Endothelial cell of umbilical vein (primary cell): ENCODE results near the gene LRRC8E. TPM values are rescaled to one million over a fixed set of nuclear protein-coding genes. Genes with fewer than 3 reads are reported as not detected.

ENCODE experiments used
- BruUV-seq: library from RNA; stranded (reverse); fragments of 400-500 nt; replicated peaks from 2 replicates; lab custom pipeline; 2021; lab: Mats Ljungman, UMichigan
- CTCF ChIA-PET: fragments of 300-600, 350-600 bp; sonication (Branson Sonifier 250); formaldehyde crosslinking; loops from one replicate; lab custom pipeline; 2021; ENCODE audit warnings: antibody characterized with exemption, inconsistent platforms; lab: Charles Lee
- POLR2A ChIA-PET: fragments of 300-600, 350-600 bp; sonication (Branson Sonifier 250); formaldehyde crosslinking; loops from one replicate; lab custom pipeline; 2021; ENCODE audit warnings: antibody characterized with exemption, inconsistent platforms; lab: Charles Lee
- DNase-seq: peaks from one replicate; pipeline ENCODE4 v3.0.0-alpha.2; 2011; ENCODE audit warnings: low read depth, low spot score
- FAIRE-seq: peaks from 2 replicates; lab custom pipeline; 2011; peaks lifted over from hg19 to GRCh38; lab: Jason Lieb, UNC
- H2AFZ ChIP-seq: 2 replicates; pipeline ENCODE4 v1.6.0; 2012; ENCODE audit warnings: low read depth, low read length, control low read depth, inconsistent platforms
- H3K27ac ChIP-seq: 2 replicates; pipeline ENCODE4 v1.5.1; 2011; ENCODE audit warnings: low read depth, mild to moderate bottlenecking, control low read depth, low read length, moderate library complexity; ENCODE audit not compliant: insufficient read depth
- H3K27me3 ChIP-seq, 2 experiments: 2 replicates each; pipeline versions ENCODE4 v1.6.0 to v1.6.1; 2011; ENCODE audit warnings: low read length in 2 of 2, mixed read lengths in 1 of 2; ENCODE audit not compliant: control insufficient read depth in 2 of 2, insufficient read depth in 2 of 2
- H3K36me3 ChIP-seq, 2 experiments: 2 replicates in 1 of 2; 3 replicates in 1 of 2; pipeline ENCODE4 v1.5.1; 2011; ENCODE audit warnings: low read length in 2 of 2, mild to moderate bottlenecking in 1 of 2, moderate library complexity in 1 of 2; ENCODE audit not compliant: control insufficient read depth in 2 of 2, insufficient read depth in 2 of 2; ENCODE audit errors: extremely low read depth in 1 of 2
- H3K4me1 ChIP-seq: 3 replicates; pipeline ENCODE4 v1.5.1; 2011; ENCODE audit warnings: mild to moderate bottlenecking, low read length; ENCODE audit not compliant: control insufficient read depth, insufficient read depth; ENCODE audit errors: extremely low read depth
- H3K4me2 ChIP-seq: 2 replicates; pipeline ENCODE4 v1.6.1; 2011; ENCODE audit warnings: low read length, control low read depth, mixed read lengths; ENCODE audit not compliant: insufficient read depth
- H3K4me3 ChIP-seq, 3 experiments: fragments of 200-600 bp in 1 of 3; sonication (generic), shearing (Covaris generic) in 1 of 3; replicated peaks in 1 of 3; 2 replicates each; pipeline ENCODE4 v1.5.1; 2011 to 2016; ENCODE audit warnings: control low read depth in 3 of 3, low read length in 3 of 3, mild to moderate bottlenecking in 2 of 3, inconsistent platforms in 1 of 3, low read depth in 1 of 3, moderate library complexity in 1 of 3; ENCODE audit not compliant: insufficient read depth in 1 of 3
- H3K79me2 ChIP-seq: 2 replicates; pipeline ENCODE4 v1.6.0; 2012; ENCODE audit warnings: low read length, inconsistent platforms; ENCODE audit not compliant: control insufficient read depth, insufficient read depth
- H3K9ac ChIP-seq: replicated peaks from 2 replicates; pipeline ENCODE3; 2011; ENCODE audit warnings: low read length, control low read depth; ENCODE audit not compliant: insufficient read depth; ENCODE audit errors: extremely low read depth
- H3K9me1 ChIP-seq: replicated peaks from 3 replicates; pipeline ENCODE4 v1.6.0; 2011; ENCODE audit warnings: mild to moderate bottlenecking, low read length; ENCODE audit not compliant: control insufficient read depth, insufficient read depth; ENCODE audit errors: extremely low read depth
- H3K9me3 ChIP-seq: replicated peaks from 2 replicates; pipeline ENCODE4 v1.5.1; 2012; ENCODE audit warnings: low read length, inconsistent platforms; ENCODE audit not compliant: control insufficient read depth, insufficient read depth
- H4K20me1 ChIP-seq: replicated peaks from 2 replicates; pipeline ENCODE3; 2011; ENCODE audit warnings: mild to moderate bottlenecking, low read length; ENCODE audit not compliant: control insufficient read depth, insufficient read depth; ENCODE audit errors: extremely low read depth
- FOS ChIP-seq: IDR thresholded peaks from 2 replicates; pipeline ENCODE4 v1.6.1; 2011; ENCODE audit warnings: mild to moderate bottlenecking, low read length, moderate library complexity, borderline replicate concordance; ENCODE audit not compliant: insufficient read depth
- GATA2 ChIP-seq: IDR thresholded peaks from 2 replicates; pipeline ENCODE4 v1.7.0; 2011; ENCODE audit warnings: low read depth, mild to moderate bottlenecking, moderate library complexity, mixed read lengths, low read length; ENCODE audit not compliant: insufficient read length, insufficient read depth
- JUN ChIP-seq: IDR thresholded peaks from 2 replicates; pipeline ENCODE4 v1.6.1; 2011; ENCODE audit warnings: borderline replicate concordance, low read depth; ENCODE audit not compliant: insufficient read length, insufficient read depth
- MYC ChIP-seq: IDR thresholded peaks from one replicate; pipeline ENCODE4 v1.6.1; 2011; ENCODE audit warnings: mild to moderate bottlenecking, low read depth, low read length
- POLR2A ChIP-seq: IDR thresholded peaks from 2 replicates; pipeline ENCODE4 v1.6.1; 2012; ENCODE audit warnings: low read depth, mild to moderate bottlenecking, control low read depth, low read length
- POLR2AphosphoS5 ChIP-seq: IDR thresholded peaks from 2 replicates; pipeline ENCODE4 v1.6.1; 2012; ENCODE audit warnings: low read depth, mild to moderate bottlenecking, control low read depth, low read length, moderate library complexity; ENCODE audit not compliant: insufficient read depth
- dilution Hi-C: fragments of 300-500 bp; cut with MboI; formaldehyde crosslinking; loops from one replicate; pipeline ENCODE4 v1.15.0; 2019; ENCODE audit warnings: low sequenced_read_pairs; ENCODE audit not compliant: extremely low pct_ligation_motif_present
- intact Hi-C: fragments of 100-400 bp; cut with micrococcal nuclease; formaldehyde crosslinking; loops from one replicate; pipeline ENCODE4 v1.10.0; 2022
- polyA plus RNA-seq, 4 experiments: library from polyadenylated mRNA; depleted of rRNA in 3 of 4; stranded (reverse) in 3 of 4; unstranded in 1 of 4; fragments of >200 nt; gene quantifications; 2 replicates each; pipeline versions ENCODE4 v1.2.1 to v1.2.3, GENCODE V29; 2011 to 2012; ENCODE audit warnings: missing spikeins in 1 of 4
- total RNA-seq: library from RNA; stranded (reverse); gene quantifications from 2 replicates; pipeline ENCODE4 v1.2.3, GENCODE V29; 2021
- TF ChIP-seq, protein P1 (sequence below), 2 donors: IDR thresholded peaks; 1 replicate in 1 of 2; 2 replicates in 1 of 2; pipeline ENCODE4 v1.5.1; 2011; ENCODE audit warnings: low read length in 2 of 2, mild to moderate bottlenecking in 2 of 2, moderate library complexity in 2 of 2, control low read depth in 1 of 2, inconsistent platforms in 1 of 2, low read depth in 1 of 2; ENCODE audit not compliant: insufficient read depth in 1 of 2; ENCODE audit errors: extremely low read depth in 1 of 2
- TF ChIP-seq, protein P2 (sequence below): IDR thresholded peaks from 2 replicates; pipeline ENCODE4 v1.6.1; 2011; ENCODE audit not compliant: insufficient read depth, insufficient read length

The LRRC8E gene
- total and polyA plus RNA-seq, 2 donors (not counting 3 experiments of a cell fraction or from before 2014, with no cell fraction given): 1.1 to 1.6 TPM

DNA sequence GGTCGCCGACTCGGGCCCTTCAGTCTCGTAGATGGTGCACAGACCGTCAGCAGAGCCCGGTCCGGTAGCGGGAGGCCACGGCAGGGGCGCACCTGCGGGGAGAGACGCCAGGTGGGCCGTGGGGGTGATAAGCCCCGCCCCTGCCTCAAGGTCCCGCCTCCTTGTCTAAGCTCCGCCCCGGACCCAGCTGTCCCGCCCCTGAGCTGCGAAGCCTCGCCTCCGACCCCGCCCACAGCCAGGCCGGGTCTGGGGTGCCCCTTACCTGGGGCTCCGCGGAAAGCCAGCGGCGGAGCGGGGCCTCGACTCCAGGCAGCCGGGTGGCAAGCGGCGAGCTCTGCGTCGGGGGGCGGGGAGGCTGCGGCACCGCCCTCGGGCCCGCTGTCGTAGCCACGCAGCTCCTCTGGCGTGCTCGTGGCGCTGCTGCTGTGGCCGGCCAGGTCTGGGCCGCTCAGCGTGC, 18.8 kb upstream of the LRRC8E start:
- no peaks in the 10 kb centered on the region for H4K20me1 ChIP-seq
- ChIA-PET POLR2A (interaction anchor here (0.6 kb wide), 1 partner anchor 477 kb away, joined by 8 read pairs; no protein-coding TSS in a partner anchor), CTCF (interaction anchor here (0.6 to 2.0 kb wide), 28 partner anchors 8 to 346 kb away, joined by 3 to 27 read pairs (median 6); partner anchors contain the start of genes LRRC8E, MAP2K7, MCOLN1 and SNAPC2)
- intact Hi-C loops (loop anchor here (1.0 kb wide), 1 partner anchor 34 kb away; the partner anchor contains the start of gene MAP2K7), dilution Hi-C loops (no loop called here)
- H3K4me2 ChIP-seq: peak overlapping the region; percentile 54
- H3K4me1 ChIP-seq: peaks cover 7% of the 10 kb centered on the region
- H3K9ac ChIP-seq: no peak overlapping the region
- no peaks in the 10 kb centered on the region for H3K36me3 ChIP-seq
- H3K27ac ChIP-seq: no peak overlapping the region
- H3K4me3 ChIP-seq: peak overlapping the region in 2 of 3 experiments; percentile 4 to 14
- no TSS peak for BruUV-seq
- DNase-seq (peak; percentile 50), FAIRE-seq (peak; percentile 62)
- H3K27me3 ChIP-seq: peaks cover 19 to 21% of the 10 kb centered on the region in 2 experiments
- no peaks in the 10 kb centered on the region for H3K9me3 ChIP-seq
- H2AFZ ChIP-seq: peak overlapping the region; percentile 87
- no peaks in the 10 kb centered on the region for H3K9me1 ChIP-seq
- no peaks in the 10 kb centered on the region for H3K79me2 ChIP-seq
- no peak for TF ChIP-seq POLR2AphosphoS5
- TF ChIP-seq, protein P1, sequence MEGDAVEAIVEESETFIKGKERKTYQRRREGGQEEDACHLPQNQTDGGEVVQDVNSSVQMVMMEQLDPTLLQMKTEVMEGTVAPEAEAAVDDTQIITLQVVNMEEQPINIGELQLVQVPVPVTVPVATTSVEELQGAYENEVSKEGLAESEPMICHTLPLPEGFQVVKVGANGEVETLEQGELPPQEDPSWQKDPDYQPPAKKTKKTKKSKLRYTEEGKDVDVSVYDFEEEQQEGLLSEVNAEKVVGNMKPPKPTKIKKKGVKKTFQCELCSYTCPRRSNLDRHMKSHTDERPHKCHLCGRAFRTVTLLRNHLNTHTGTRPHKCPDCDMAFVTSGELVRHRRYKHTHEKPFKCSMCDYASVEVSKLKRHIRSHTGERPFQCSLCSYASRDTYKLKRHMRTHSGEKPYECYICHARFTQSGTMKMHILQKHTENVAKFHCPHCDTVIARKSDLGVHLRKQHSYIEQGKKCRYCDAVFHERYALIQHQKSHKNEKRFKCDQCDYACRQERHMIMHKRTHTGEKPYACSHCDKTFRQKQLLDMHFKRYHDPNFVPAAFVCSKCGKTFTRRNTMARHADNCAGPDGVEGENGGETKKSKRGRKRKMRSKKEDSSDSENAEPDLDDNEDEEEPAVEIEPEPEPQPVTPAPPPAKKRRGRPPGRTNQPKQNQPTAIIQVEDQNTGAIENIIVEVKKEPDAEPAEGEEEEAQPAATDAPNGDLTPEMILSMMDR (IDR thresholded peaks at IDR 0.05; ENCODE audit: extremely low read depth in 1 of 2, insufficient read depth in 1 of 2, low read depth in 1 of 2, low read length in 2 of 2): no peak
- TF ChIP-seq POLR2A: no peak
- TF ChIP-seq FOS: no peak
- TF ChIP-seq JUN: no peak
- TF ChIP-seq MYC: no peak
- TF ChIP-seq, protein P2, sequence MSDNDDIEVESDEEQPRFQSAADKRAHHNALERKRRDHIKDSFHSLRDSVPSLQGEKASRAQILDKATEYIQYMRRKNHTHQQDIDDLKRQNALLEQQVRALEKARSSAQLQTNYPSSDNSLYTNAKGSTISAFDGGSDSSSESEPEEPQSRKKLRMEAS: no peak
- TF ChIP-seq GATA2: no peak
